ENCODE data around the gene SRRD.
"Not testable (repeated sequence)": the region's sequence is repeated elsewhere in the genome, so short reads cannot be mapped to it uniquely, and the experiment has no call there.

The SRRD gene

GRCh38 chr22:26522592-26522991, 38.9 kb downstream of the SRRD start:
- peaks cover 40% of the 10 kb centered on the region for H3K36me3 ChIP-seq (ENCODE audit: control insufficient read depth, insufficient read depth, low read length)
- no peaks in the 10 kb centered on the region for H3K9me3 ChIP-seq (ENCODE audit: control insufficient read depth, insufficient read depth, low read depth, low read length)
- no peaks in the 10 kb centered on the region for H3K27me3 ChIP-seq (ENCODE audit: control insufficient read depth, insufficient read depth, low read length)
- no peak overlapping the region for H3K27ac ChIP-seq (ENCODE audit: low read depth, low read length)
- no peak overlapping the region for H3K4me3 ChIP-seq (ENCODE audit: low read depth, low read length)
- no peak overlapping the region for H3K9ac ChIP-seq (ENCODE audit: low read length)
- no peaks in the 10 kb centered on the region for H3K4me1 ChIP-seq (ENCODE audit: control insufficient read depth, insufficient read depth, low read length)

GRCh38 chr22:26524870-26525269, 41.2 kb downstream of the SRRD start:
- Histone ChIP-seq H3K36me3 (ENCODE audit: control insufficient read depth, insufficient read depth, low read length) (peaks cover 61% of the 10 kb centered on the region), H3K4me3 (ENCODE audit: low read depth, low read length) (no peak overlapping the region), H3K4me1 (ENCODE audit: control insufficient read depth, insufficient read depth, low read length) (no peaks in the 10 kb centered on the region), H3K27me3 (ENCODE audit: control insufficient read depth, insufficient read depth, low read length) (no peaks in the 10 kb centered on the region), H3K9ac (ENCODE audit: low read length) (no peak overlapping the region), H3K9me3 (ENCODE audit: control insufficient read depth, insufficient read depth, low read depth, low read length) (no peaks in the 10 kb centered on the region), H3K27ac (ENCODE audit: low read depth, low read length) (no peak overlapping the region)

GRCh38 chr22:26525946-26526564, 42.4 kb downstream of the SRRD start:
- Histone ChIP-seq H3K27ac (ENCODE audit: low read depth, low read length) (no peak overlapping the region), H3K4me1 (ENCODE audit: control insufficient read depth, insufficient read depth, low read length) (no peaks in the 10 kb centered on the region), H3K9ac (ENCODE audit: low read length) (no peak overlapping the region), H3K36me3 (ENCODE audit: control insufficient read depth, insufficient read depth, low read length) (peaks cover 72% of the 10 kb centered on the region), H3K27me3 (ENCODE audit: control insufficient read depth, insufficient read depth, low read length) (no peaks in the 10 kb centered on the region), H3K9me3 (ENCODE audit: control insufficient read depth, insufficient read depth, low read depth, low read length) (no peaks in the 10 kb centered on the region), H3K4me3 (ENCODE audit: low read depth, low read length) (no peak overlapping the region)

GRCh38 chr22:26527167-26527566, 43.5 kb downstream of the SRRD start:
- Histone ChIP-seq H3K36me3 (ENCODE audit: control insufficient read depth, insufficient read depth, low read length) (peaks cover 84% of the 10 kb centered on the region), H3K27ac (ENCODE audit: low read depth, low read length) (no peak overlapping the region), H3K4me1 (ENCODE audit: control insufficient read depth, insufficient read depth, low read length) (no peaks in the 10 kb centered on the region), H3K9me3 (ENCODE audit: control insufficient read depth, insufficient read depth, low read depth, low read length) (no peaks in the 10 kb centered on the region), H3K9ac (ENCODE audit: low read length) (no peak overlapping the region), H3K27me3 (ENCODE audit: control insufficient read depth, insufficient read depth, low read length) (no peaks in the 10 kb centered on the region), H3K4me3 (ENCODE audit: low read depth, low read length) (no peak overlapping the region)

- no peaks in the 10 kb centered on the region for H3K4me1 ChIP-seq (ENCODE audit: control insufficient read depth, insufficient read depth, low read length)
- H3K9me3 ChIP-seq (ENCODE audit: control insufficient read depth, insufficient read depth, low read depth, low read length): no peaks in the 10 kb centered on the region
- peaks cover 88% of the 10 kb centered on the region for H3K36me3 ChIP-seq (ENCODE audit: control insufficient read depth, insufficient read depth, low read length)
- H3K9ac ChIP-seq (ENCODE audit: low read length): peak overlapping the region; percentile 20
- no peak overlapping the region for H3K4me3 ChIP-seq (ENCODE audit: low read depth, low read length)
- H3K27ac ChIP-seq (ENCODE audit: low read depth, low read length): no peak overlapping the region
- no peaks in the 10 kb centered on the region for H3K27me3 ChIP-seq (ENCODE audit: control insufficient read depth, insufficient read depth, low read length)
Measured at GRCh38 chr22:26527574-26528465, 44.1 kb downstream of the SRRD start.

- not testable (repeated sequence) for H3K27ac ChIP-seq (ENCODE audit: low read depth, low read length); H3K9ac ChIP-seq (ENCODE audit: low read length); H3K4me1 ChIP-seq (ENCODE audit: control insufficient read depth, insufficient read depth, low read length); H3K9me3 ChIP-seq (ENCODE audit: control insufficient read depth, insufficient read depth, low read depth, low read length); H3K4me3 ChIP-seq (ENCODE audit: low read depth, low read length); H3K27me3 ChIP-seq (ENCODE audit: control insufficient read depth, insufficient read depth, low read length)
- H3K36me3 ChIP-seq (ENCODE audit: control insufficient read depth, insufficient read depth, low read length): peaks cover 95% of the 10 kb centered on the region
Measured at GRCh38 chr22:26528518-26528917, 44.8 kb downstream of the SRRD start.

GRCh38 chr22:26529345-26529744, 45.7 kb downstream of the SRRD start:
- Histone ChIP-seq H3K9me3 (ENCODE audit: control insufficient read depth, insufficient read depth, low read depth, low read length) (no peaks in the 10 kb centered on the region), H3K36me3 (ENCODE audit: control insufficient read depth, insufficient read depth, low read length) (peaks cover 98% of the 10 kb centered on the region), H3K4me1 (ENCODE audit: control insufficient read depth, insufficient read depth, low read length) (no peaks in the 10 kb centered on the region), H3K27me3 (ENCODE audit: control insufficient read depth, insufficient read depth, low read length) (no peaks in the 10 kb centered on the region), H3K9ac (ENCODE audit: low read length) (no peak overlapping the region), H3K4me3 (ENCODE audit: low read depth, low read length) (no peak overlapping the region), H3K27ac (ENCODE audit: low read depth, low read length) (no peak overlapping the region)

GRCh38 chr22:26534171-26534855, 50.6 kb downstream of the SRRD start:
- Histone ChIP-seq H3K27ac (ENCODE audit: low read depth, low read length) (0 out of 2 replicates have a peak overlapping the region, but pooled peaks have one; percentile 0), H3K4me3 (ENCODE audit: low read depth, low read length) (no peak overlapping the region), H3K9ac (ENCODE audit: low read length) (no peak overlapping the region), H3K27me3 (ENCODE audit: control insufficient read depth, insufficient read depth, low read length) (no peaks in the 10 kb centered on the region), H3K9me3 (ENCODE audit: control insufficient read depth, insufficient read depth, low read depth, low read length) (no peaks in the 10 kb centered on the region), H3K36me3 (ENCODE audit: control insufficient read depth, insufficient read depth, low read length) (peaks cover 94% of the 10 kb centered on the region), H3K4me1 (ENCODE audit: control insufficient read depth, insufficient read depth, low read length) (no peaks in the 10 kb centered on the region)

GRCh38 chr22:26534874-26535602, 51.4 kb downstream of the SRRD start:
- Histone ChIP-seq H3K27ac (ENCODE audit: low read depth, low read length) (no peak overlapping the region; the same call in 1 of the 2 replicates), H3K9me3 (ENCODE audit: control insufficient read depth, insufficient read depth, low read depth, low read length) (no peaks in the 10 kb centered on the region), H3K4me1 (ENCODE audit: control insufficient read depth, insufficient read depth, low read length) (no peaks in the 10 kb centered on the region), H3K36me3 (ENCODE audit: control insufficient read depth, insufficient read depth, low read length) (peaks cover 94% of the 10 kb centered on the region), H3K27me3 (ENCODE audit: control insufficient read depth, insufficient read depth, low read length) (no peaks in the 10 kb centered on the region), H3K9ac (ENCODE audit: low read length) (no peak overlapping the region), H3K4me3 (ENCODE audit: low read depth, low read length) (no peak overlapping the region)

GRCh38 chr22:26535603-26535908, 51.9 kb downstream of the SRRD start:
- Histone ChIP-seq H3K4me3 (ENCODE audit: low read depth, low read length) (no peak overlapping the region), H3K27me3 (ENCODE audit: control insufficient read depth, insufficient read depth, low read length) (no peaks in the 10 kb centered on the region), H3K36me3 (ENCODE audit: control insufficient read depth, insufficient read depth, low read length) (peaks cover 94% of the 10 kb centered on the region), H3K27ac (ENCODE audit: low read depth, low read length) (no peak overlapping the region), H3K4me1 (ENCODE audit: control insufficient read depth, insufficient read depth, low read length) (no peaks in the 10 kb centered on the region), H3K9ac (ENCODE audit: low read length) (no peak overlapping the region), H3K9me3 (ENCODE audit: control insufficient read depth, insufficient read depth, low read depth, low read length) (no peaks in the 10 kb centered on the region)
